Duodenal mucosa (tissue), 2 donors: ENCODE data around the gene SLC19A1.

ENCODE experiments used
- H3K27ac ChIP-seq: one replicate; pipeline ENCODE4 v1.7.0; 2013; ENCODE audit warnings: low read depth, low read length
- H3K27me3 ChIP-seq, 2 donors: one replicate each; pipeline ENCODE4 v1.7.0; 2013; ENCODE audit warnings: low read length in 2 of 2, control low read depth in 1 of 2; ENCODE audit not compliant: insufficient read depth in 2 of 2, control insufficient read depth in 1 of 2
- H3K36me3 ChIP-seq, 2 donors: one replicate each; pipeline ENCODE4 v1.7.0; 2013; ENCODE audit warnings: low read length in 2 of 2, control low read depth in 1 of 2; ENCODE audit not compliant: insufficient read depth in 2 of 2, control insufficient read depth in 1 of 2
- H3K4me1 ChIP-seq, 2 donors: one replicate each; pipeline ENCODE4 v1.7.0; 2013; ENCODE audit warnings: low read length in 2 of 2, control low read depth in 1 of 2; ENCODE audit not compliant: insufficient read depth in 2 of 2, control insufficient read depth in 1 of 2
- H3K4me3 ChIP-seq, 2 donors: one replicate each; pipeline ENCODE4 v1.7.0; 2013; ENCODE audit warnings: low read length in 2 of 2, low read depth in 1 of 2
- H3K9ac ChIP-seq, 2 donors: one replicate each; pipeline ENCODE4 v1.7.0; 2013; ENCODE audit warnings: low read length in 2 of 2, low read depth in 1 of 2
- H3K9me3 ChIP-seq, 2 donors: one replicate each; pipeline ENCODE4 v1.7.0; 2013; ENCODE audit warnings: low read length in 2 of 2, control low read depth in 1 of 2; ENCODE audit not compliant: control insufficient read depth in 1 of 2

Gene SLC19A1

DNA sequence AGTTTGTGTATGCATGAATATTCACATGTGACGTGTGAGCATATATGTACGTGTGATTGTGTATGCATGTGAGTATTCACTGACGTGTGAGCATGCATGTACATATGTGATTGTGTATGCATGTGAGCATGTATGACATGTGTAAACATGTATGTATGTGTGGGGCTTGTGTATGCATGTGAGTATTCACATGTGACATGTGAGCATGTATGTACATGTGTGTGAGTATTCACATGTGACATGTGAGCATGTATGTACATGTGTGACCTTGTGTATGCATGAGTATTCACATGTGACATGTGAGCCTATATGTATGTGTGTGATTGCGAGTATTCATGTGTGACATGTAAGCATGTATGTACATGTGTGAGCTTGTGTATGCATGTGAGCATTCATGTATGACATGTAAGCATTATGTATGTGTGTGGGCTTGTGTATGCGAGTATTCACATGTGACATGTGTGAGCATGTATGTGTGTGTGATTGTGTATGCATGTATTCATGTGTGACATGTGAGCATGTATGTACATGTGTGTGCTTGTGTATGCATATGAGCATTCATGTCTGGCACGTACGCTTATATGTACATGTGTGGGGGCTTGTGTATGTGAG, 89.4 kb downstream of the SLC19A1 start:
- no peak overlapping the region for H3K9ac ChIP-seq
- H3K4me1 ChIP-seq: peaks cover 0 to 11% of the 10 kb centered on the region in 2 donors
- no peak overlapping the region for H3K27ac ChIP-seq

GRCh38 chr21:45451771-45452182, 90.5 kb downstream of the SLC19A1 start:
- no peak overlapping the region for H3K27ac ChIP-seq
- H3K4me1 ChIP-seq: peaks cover 0 to 11% of the 10 kb centered on the region in 2 donors
- H3K4me3 ChIP-seq: no peak overlapping the region
- no peaks in the 10 kb centered on the region for H3K9me3 ChIP-seq
- no peaks in the 10 kb centered on the region for H3K36me3 ChIP-seq
- peaks cover 0 to 5% of the 10 kb centered on the region in 2 donors for H3K27me3 ChIP-seq
- no peak overlapping the region for H3K9ac ChIP-seq

More for the DNA sequence above, 89.4 kb downstream of the SLC19A1 start:
- H3K4me3 ChIP-seq: no peak overlapping the region
- H3K27me3 ChIP-seq: peaks cover 0 to 5% of the 10 kb centered on the region in 2 donors
- no peaks in the 10 kb centered on the region for H3K9me3 ChIP-seq
- no peaks in the 10 kb centered on the region for H3K36me3 ChIP-seq

- no peak overlapping the region for H3K27ac ChIP-seq
- H3K27me3 ChIP-seq: peaks cover 0 to 5% of the 10 kb centered on the region in 2 donors
- no peak overlapping the region for H3K4me3 ChIP-seq
- H3K9me3 ChIP-seq: no peaks in the 10 kb centered on the region
- H3K4me1 ChIP-seq: peaks cover 0 to 11% of the 10 kb centered on the region in 2 donors
- H3K9ac ChIP-seq: no peak overlapping the region
- H3K36me3 ChIP-seq: no peaks in the 10 kb centered on the region
Measured at GRCh38 chr21:45451091-45451740, 91.0 kb downstream of the SLC19A1 start.

DNA sequence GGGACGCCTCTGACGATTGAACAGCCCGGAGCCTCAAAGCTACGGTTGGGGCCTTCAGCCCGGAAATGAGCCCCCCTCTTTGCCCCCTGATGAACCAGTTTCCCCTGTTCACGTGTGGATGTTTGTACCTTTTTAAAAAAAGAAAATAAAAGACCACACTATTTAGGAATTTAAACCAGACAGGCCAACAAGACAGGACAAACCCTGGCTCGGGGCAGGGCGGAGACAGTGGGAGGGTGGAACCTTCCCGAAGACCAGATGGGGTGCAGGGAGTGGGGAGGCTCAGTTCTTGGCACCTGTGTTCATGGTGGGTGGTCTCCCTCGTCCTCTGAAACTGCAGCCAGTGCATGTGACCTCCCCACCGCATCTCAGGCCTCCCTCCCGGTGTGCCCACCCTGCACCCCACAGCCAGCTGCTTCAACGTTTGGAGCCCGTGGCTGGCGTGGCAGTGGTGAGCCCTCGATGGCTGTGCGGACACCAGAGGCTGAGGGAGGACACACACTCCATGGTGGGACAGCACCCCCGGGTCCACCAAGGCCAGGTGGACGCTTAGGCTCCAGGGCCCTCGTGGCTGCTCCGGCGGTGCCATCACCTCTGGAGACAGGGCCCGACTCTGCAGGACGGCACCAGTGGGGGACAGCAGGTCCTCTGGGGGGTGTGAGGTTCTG, 91.7 kb downstream of the SLC19A1 start:
- no peak overlapping the region for H3K27ac ChIP-seq
- no peak overlapping the region for H3K4me3 ChIP-seq
- H3K27me3 ChIP-seq: peaks cover 0 to 5% of the 10 kb centered on the region in 2 donors
- no peak overlapping the region for H3K9ac ChIP-seq
- H3K4me1 ChIP-seq: peaks cover 0 to 11% of the 10 kb centered on the region in 2 donors
- no peaks in the 10 kb centered on the region for H3K9me3 ChIP-seq
- no peaks in the 10 kb centered on the region for H3K36me3 ChIP-seq

DNA sequence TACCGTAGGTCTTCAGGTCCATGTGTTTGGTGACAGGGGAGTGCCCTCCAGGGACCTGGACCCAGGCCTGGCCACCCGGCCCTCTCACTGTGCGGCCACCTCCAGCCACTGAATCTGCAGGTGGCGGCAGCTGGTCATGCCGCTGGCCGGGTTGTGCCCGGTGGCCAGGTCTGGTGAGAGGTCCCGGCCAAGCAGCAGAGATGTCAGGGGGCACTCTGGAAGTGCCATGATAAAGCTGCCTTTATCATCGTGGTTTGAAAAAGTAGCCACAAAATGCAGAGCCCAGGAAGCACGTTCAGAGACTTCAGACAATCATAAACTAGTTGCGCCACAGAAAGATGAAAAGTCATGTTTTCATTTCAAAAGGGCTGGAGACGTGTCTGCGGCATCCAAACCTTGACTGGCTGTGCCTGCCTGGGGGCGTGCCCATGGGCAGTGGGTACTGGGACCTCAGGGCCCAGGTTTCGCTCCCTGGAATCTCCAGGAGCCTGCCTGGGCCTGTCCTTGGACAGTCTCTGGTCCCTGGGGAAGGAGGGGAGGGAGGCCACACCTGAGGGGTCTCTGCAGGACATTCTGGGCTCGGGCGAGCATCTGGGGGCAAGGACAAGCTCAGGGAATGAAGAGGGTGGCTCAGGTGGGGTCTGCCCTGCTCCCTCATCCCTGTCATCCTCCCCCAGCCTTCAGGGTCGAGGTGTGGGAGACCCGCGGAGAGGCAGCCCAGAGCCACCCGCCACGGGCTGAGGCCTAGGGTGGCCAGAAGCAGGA, 92.4 kb downstream of the SLC19A1 start:
- H3K9me3 ChIP-seq: no peaks in the 10 kb centered on the region
- H3K4me3 ChIP-seq: no peak overlapping the region
- H3K4me1 ChIP-seq: peaks cover 0 to 7% of the 10 kb centered on the region in 2 donors
- H3K36me3 ChIP-seq: no peaks in the 10 kb centered on the region
- H3K27ac ChIP-seq: no peak overlapping the region
- peaks cover 0 to 5% of the 10 kb centered on the region in 2 donors for H3K27me3 ChIP-seq
- no peak overlapping the region for H3K9ac ChIP-seq

GRCh38 chr21:45448810-45449657, 93.2 kb downstream of the SLC19A1 start:
- Histone ChIP-seq H3K9me3 (no peaks in the 10 kb centered on the region), H3K9ac (no peak overlapping the region), H3K27ac (no peak overlapping the region), H3K4me3 (no peak overlapping the region), H3K36me3 (no peaks in the 10 kb centered on the region), H3K27me3 (peaks cover 0 to under 1% of the 10 kb centered on the region in 2 donors), H3K4me1 (no peaks in the 10 kb centered on the region)

DNA sequence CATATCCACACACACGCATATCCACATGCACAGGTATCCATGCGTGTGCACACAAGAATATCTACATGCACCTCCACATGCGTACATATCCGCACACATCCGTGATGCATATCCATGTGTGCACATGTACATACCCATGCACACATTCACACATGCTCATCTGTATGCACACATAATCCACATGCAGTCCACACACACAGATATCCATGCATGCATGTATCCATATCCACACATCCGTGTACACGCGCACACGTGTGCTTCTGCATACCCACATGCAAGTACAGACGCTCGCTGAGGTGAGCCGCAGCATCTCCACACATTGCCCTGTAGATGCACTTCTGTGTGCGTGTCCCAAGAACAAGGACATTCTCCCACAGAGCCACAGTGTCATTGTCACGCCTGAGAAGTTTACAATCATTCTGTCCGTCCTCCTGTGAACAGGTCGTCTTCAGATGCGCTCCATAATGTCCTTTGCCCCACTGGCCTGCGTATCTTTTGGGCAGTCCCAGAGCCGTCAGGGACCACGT, 93.9 kb downstream of the SLC19A1 start:
- Histone ChIP-seq H3K9me3 (no peaks in the 10 kb centered on the region), H3K4me3 (no peak overlapping the region), H3K27me3 (no peaks in the 10 kb centered on the region), H3K36me3 (no peaks in the 10 kb centered on the region), H3K27ac (no peak overlapping the region), H3K4me1 (no peaks in the 10 kb centered on the region), H3K9ac (no peak overlapping the region)
